Vagina (tissue), 2 donors: ENCODE data around the gene LINC01488. TPM values are rescaled to one million over a fixed set of nuclear protein-coding genes. Genes with fewer than 3 reads are reported as not detected.

Experiments used
- DNase-seq, 2 donors: peaks; one replicate each; pipeline ENCODE4 v3.0.0-alpha.2; 2017; ENCODE audit errors: extremely low spot score in 2 of 2
- H3K27ac ChIP-seq: fragments of 200-600 bp; sonication (generic); one replicate; pipeline ENCODE4 v1.5.1; 2019
- H3K27me3 ChIP-seq: fragments of 200-600 bp; sonication (generic); one replicate; pipeline ENCODE4 v1.5.1; 2019
- H3K36me3 ChIP-seq, 2 donors: fragments of 200-600 bp; sonication (generic); one replicate each; pipeline ENCODE4 v1.5.1; 2017 to 2019
- H3K4me1 ChIP-seq: fragments of 200-600 bp; sonication (generic); one replicate; pipeline ENCODE4 v1.5.1; 2019
- H3K4me3 ChIP-seq, 2 donors: fragments of 200-600 bp; sonication (generic); 1 replicate in 1 of 2; 2 replicates in 1 of 2; pipeline ENCODE4 v1.5.1; 2016 to 2019
- H3K9me3 ChIP-seq: fragments of 200-600 bp; sonication (generic); one replicate; pipeline ENCODE4 v1.5.1; 2019
- CTCF ChIP-seq, 3 experiments: fragments of 450-650 bp in 2 of 3; fragments of 200-600 bp in 1 of 3; sonication (generic) in 1 of 3; IDR thresholded peaks; one replicate each; pipeline ENCODE4 v1.5.1; 2017 to 2019; ENCODE audit warnings: antibody characterized with exemption in 3 of 3, mild to moderate bottlenecking in 2 of 3, moderate library complexity in 2 of 3
- POLR2A ChIP-seq, 2 donors: fragments of 450-650 bp; IDR thresholded peaks; one replicate each; pipeline ENCODE4 v1.6.1; 2017; ENCODE audit warnings: antibody characterized with exemption in 2 of 2, mild to moderate bottlenecking in 2 of 2, moderate library complexity in 2 of 2
- POLR2AphosphoS5 ChIP-seq, 2 donors: sonication (generic); formaldehyde crosslinking; IDR thresholded peaks; one replicate each; pipeline ENCODE4 v1.9.0; 2017; ENCODE audit warnings: antibody characterized with exemption in 2 of 2, mild to moderate bottlenecking in 2 of 2, low read depth in 1 of 2; ENCODE audit not compliant: insufficient read depth in 1 of 2
- intact Hi-C: fragments of 100-400 bp; cut with DNase I; formaldehyde crosslinking; loops from one replicate; pipeline ENCODE4 v1.15.1; 2023
- total RNA-seq: library from RNA; depleted of rRNA; stranded (reverse); fragments of >200 nt; gene quantifications from one replicate; pipeline ENCODE4 v1.2.3, GENCODE V29; 2016

The LINC01488 gene
- total RNA-seq, 1 donor from 2014 or later = not detected

GRCh38 chr11:69494851-69495250, 13.4 kb downstream of the LINC01488 start:
- no peak for TF ChIP-seq CTCF (IDR thresholded peaks at IDR 0.05)
- TF ChIP-seq POLR2AphosphoS5 (IDR thresholded peaks at IDR 0.05; ENCODE audit: insufficient read depth in 1 of 2, low read depth in 1 of 2) = no peak
- no peak for TF ChIP-seq POLR2A (IDR thresholded peaks at IDR 0.05)
- Histone ChIP-seq H3K4me3 (no peak overlapping the region), H3K27me3 (no peaks in the 10 kb centered on the region), H3K9me3 (no peaks in the 10 kb centered on the region), H3K36me3 (no peaks in the 10 kb centered on the region), H3K4me1 (peaks cover 25% of the 10 kb centered on the region), H3K27ac (no peak overlapping the region)
- intact Hi-C loops = no loop called here
- no peak for DNase-seq

GRCh38 chr11:69495441-69496201, 14.2 kb downstream of the LINC01488 start:
- no peak for DNase-seq
- Histone ChIP-seq H3K27me3 (no peaks in the 10 kb centered on the region), H3K4me3 (no peak overlapping the region), H3K27ac (no peak overlapping the region), H3K4me1 (peaks cover 25% of the 10 kb centered on the region), H3K9me3 (no peaks in the 10 kb centered on the region), H3K36me3 (no peaks in the 10 kb centered on the region)
- TF ChIP-seq CTCF (IDR thresholded peaks at IDR 0.05) (no peak), POLR2AphosphoS5 (IDR thresholded peaks at IDR 0.05; ENCODE audit: insufficient read depth in 1 of 2, low read depth in 1 of 2) (no peak), POLR2A (IDR thresholded peaks at IDR 0.05) (no peak)
- intact Hi-C loops = no loop called here

- TF ChIP-seq POLR2AphosphoS5 (IDR thresholded peaks at IDR 0.05; ENCODE audit: insufficient read depth in 1 of 2, low read depth in 1 of 2) (no peak), POLR2A (IDR thresholded peaks at IDR 0.05) (no peak), CTCF (IDR thresholded peaks at IDR 0.05) (no peak)
- Histone ChIP-seq H3K4me3 (no peak overlapping the region), H3K4me1 (peaks cover 25% of the 10 kb centered on the region), H3K36me3 (no peaks in the 10 kb centered on the region), H3K9me3 (no peaks in the 10 kb centered on the region), H3K27ac (no peak overlapping the region), H3K27me3 (no peaks in the 10 kb centered on the region)
- intact Hi-C loops = no loop called here
- DNase-seq = no peak
Observed at GRCh38 chr11:69496202-69496557, 14.7 kb downstream of the LINC01488 start.

- no peaks in the 10 kb centered on the region for H3K27me3 ChIP-seq
- no peaks in the 10 kb centered on the region for H3K36me3 ChIP-seq
- peaks cover 25% of the 10 kb centered on the region for H3K4me1 ChIP-seq
- no peak overlapping the region for H3K4me3 ChIP-seq
- H3K9me3 ChIP-seq = no peaks in the 10 kb centered on the region
- intact Hi-C loops = no loop called here
- DNase-seq = no peak
- TF ChIP-seq POLR2A (IDR thresholded peaks at IDR 0.05) (no peak), CTCF (IDR thresholded peaks at IDR 0.05) (no peak)
- H3K27ac ChIP-seq = peak overlapping the region; percentile 60
Observed at GRCh38 chr11:69496631-69497220, 15.3 kb downstream of the LINC01488 start.

GRCh38 chr11:69497221-69497787, 15.8 kb downstream of the LINC01488 start:
- intact Hi-C loops = no loop called here
- Histone ChIP-seq H3K27ac (peak overlapping the region; percentile 60), H3K4me1 (peaks cover 25% of the 10 kb centered on the region), H3K4me3 (no peak overlapping the region), H3K27me3 (no peaks in the 10 kb centered on the region), H3K9me3 (no peaks in the 10 kb centered on the region), H3K36me3 (no peaks in the 10 kb centered on the region)
- DNase-seq = no peak
- no peak for TF ChIP-seq POLR2A (IDR thresholded peaks at IDR 0.05)
- peak; percentile 42 to 48 for TF ChIP-seq POLR2AphosphoS5 (IDR thresholded peaks at IDR 0.05; ENCODE audit: insufficient read depth in 1 of 2, low read depth in 1 of 2)
- no peak for TF ChIP-seq CTCF (IDR thresholded peaks at IDR 0.05)
